K562 (cell line): ENCODE data around the gene AFF2. TPM values are rescaled to one million over a fixed set of nuclear protein-coding genes. Genes with fewer than 3 reads are reported as not detected.

Source experiments
- ATAC-seq: fragments of 200-7000 bp; cut with Tn5 transposase; 3 replicates; pipeline ENCODE4 v1.9.1; 2020; ENCODE audit warnings: moderate library complexity
- BruUV-seq: library from RNA; stranded (reverse); fragments of 400-500 nt; replicated peaks from 2 replicates; lab custom pipeline; 2021; lab: Mats Ljungman, UMichigan
- CTCF ChIA-PET: fragments of 300-600 bp; formaldehyde crosslinking; extraction: SDS; loops from one replicate; lab custom pipeline; 2021; ENCODE audit warnings: low intra/inter-chr PET ratio; lab: Yijun Ruan, JAX
- POLR2A ChIA-PET: fragments of 300-600, 350-650 bp; sonication (Branson Sonifier 250); formaldehyde crosslinking; extraction: SDS; loops from one replicate; lab custom pipeline; 2021; ENCODE audit warnings: antibody characterized with exemption, inconsistent platforms; lab: Yijun Ruan, JAX
- DNase-seq, 4 experiments: peaks; one replicate each; pipeline versions ENCODE4 v3.0.0 to v3.0.0-alpha.2; 2011 to 2018; ENCODE audit warnings: low spot score in 3 of 4, mixed read lengths in 3 of 4; ENCODE audit errors: extremely low read depth in 1 of 4
- FAIRE-seq: peaks from 2 replicates; lab custom pipeline; 2011; peaks lifted over from hg19 to GRCh38; lab: Jason Lieb, UNC
- H2AFZ ChIP-seq: 2 replicates; pipeline ENCODE4 v1.6.0; 2011; ENCODE audit warnings: low read depth, low read length, control low read depth, inconsistent platforms
- H3K27ac ChIP-seq: fragments of 200-600 bp; 3 replicates; pipeline ENCODE4 v1.8.0; 2011; ENCODE audit warnings: low read depth, mild to moderate bottlenecking, control low read depth, inconsistent platforms, low read length, moderate library complexity, mixed read lengths; ENCODE audit errors: extremely low read depth
- H3K27me3 ChIP-seq, 2 experiments: fragments of 300-600 bp in 1 of 2; 2 replicates in 1 of 2; 3 replicates in 1 of 2; pipeline versions ENCODE4 v1.6.0 to v1.8.0; 2011; ENCODE audit warnings: inconsistent platforms in 2 of 2, low read length in 2 of 2, mild to moderate bottlenecking in 1 of 2, mixed read lengths in 1 of 2, moderate library complexity in 1 of 2; ENCODE audit not compliant: control insufficient read depth in 2 of 2, insufficient read depth in 2 of 2
- H3K36me3 ChIP-seq: fragments of 300-600 bp; 3 replicates; pipeline ENCODE4 v1.8.0; 2011; ENCODE audit warnings: mild to moderate bottlenecking, low read length, inconsistent platforms; ENCODE audit not compliant: control insufficient read depth, insufficient read depth
- H3K4me1 ChIP-seq, 2 experiments: fragments of 200-600 bp in 1 of 2; replicated peaks in 1 of 2; 2 replicates in 1 of 2; 3 replicates in 1 of 2; pipeline versions ENCODE4 v1.5.1 to v1.8.0; 2011; ENCODE audit warnings: inconsistent platforms in 2 of 2, low read length in 2 of 2, mild to moderate bottlenecking in 1 of 2, mixed read lengths in 1 of 2, moderate library complexity in 1 of 2; ENCODE audit not compliant: control insufficient read depth in 2 of 2, insufficient read depth in 2 of 2
- H3K4me2 ChIP-seq: 2 replicates; pipeline ENCODE4 v1.6.1; 2011; ENCODE audit warnings: low read length, control low read depth, inconsistent platforms, mixed read lengths; ENCODE audit not compliant: insufficient read depth
- H3K4me3 ChIP-seq: fragments of 200-600 bp; sonication (generic), shearing (Covaris generic); 2 replicates; pipeline ENCODE4 v1.5.1; 2016; ENCODE audit warnings: control low read depth, inconsistent platforms
- H3K79me2 ChIP-seq: fragments of 200-600 bp; 3 replicates; pipeline ENCODE4 v1.8.0; 2011; ENCODE audit warnings: low read length, inconsistent platforms; ENCODE audit not compliant: control insufficient read depth, insufficient read depth
- H3K9ac ChIP-seq, 2 experiments: 2 replicates each; pipeline versions ENCODE4 v1.6.0 to v1.6.1; 2011; ENCODE audit warnings: low read depth in 2 of 2, low read length in 2 of 2, control low read depth in 1 of 2, inconsistent platforms in 1 of 2, mild to moderate bottlenecking in 1 of 2, mixed read lengths in 1 of 2; ENCODE audit not compliant: insufficient read depth in 1 of 2
- H3K9me1 ChIP-seq: one replicate; pipeline ENCODE4 v1.6.0; 2011; ENCODE audit warnings: inconsistent platforms, mild to moderate bottlenecking, low read length, moderate library complexity; ENCODE audit not compliant: control insufficient read depth, insufficient read depth
- H3K9me3 ChIP-seq: replicated peaks from 2 replicates; pipeline ENCODE4 v1.5.1; 2011; ENCODE audit warnings: low read depth, low read length, inconsistent platforms; ENCODE audit not compliant: control insufficient read depth, insufficient read depth
- H4K20me1 ChIP-seq: replicated peaks from 2 replicates; pipeline ENCODE4 v1.6.1; 2011; ENCODE audit warnings: low read length, inconsistent platforms, mixed read lengths; ENCODE audit not compliant: control insufficient read depth, insufficient read depth
- ATF6 ChIP-seq: sonication (generic); formaldehyde crosslinking; IDR thresholded peaks from 2 replicates; pipeline ENCODE4 v1.4.0; 2020; ENCODE audit warnings: mild to moderate bottlenecking, missing genetic modification reagents
- CGGBP1 ChIP-seq: fragments of 250-450 bp; sonication (Bioruptor Pico); IDR thresholded peaks from 2 replicates; pipeline ENCODE4 v1.9.0; 2021; ENCODE audit warnings: mild to moderate bottlenecking
- E2F5 ChIP-seq: sonication (generic); formaldehyde crosslinking; IDR thresholded peaks from 2 replicates; pipeline ENCODE4 v1.8.0; 2022; ENCODE audit warnings: mild to moderate bottlenecking, missing genetic modification reagents
- ESRRB ChIP-seq: fragments of 250-450 bp; sonication (Bioruptor Pico); IDR thresholded peaks from 2 replicates; pipeline ENCODE4 v1.5.0; 2020; ENCODE audit warnings: mild to moderate bottlenecking, moderate library complexity, borderline replicate concordance
- FOXM1 ChIP-seq, 2 experiments: fragments of 450-650 bp in 1 of 2; sonication (generic) in 1 of 2; formaldehyde crosslinking in 1 of 2; IDR thresholded peaks; 2 replicates each; pipeline versions ENCODE4 v1.6.1 to v1.9.0; 2017 to 2022; ENCODE audit warnings: low read depth in 2 of 2, mild to moderate bottlenecking in 2 of 2, missing genetic modification reagents in 1 of 2, moderate library complexity in 1 of 2
- ILF3 ChIP-seq: fragments of 450-650 bp; IDR thresholded peaks from 2 replicates; pipeline ENCODE4 v1.6.1; 2018; ENCODE audit warnings: antibody characterized with exemption, mild to moderate bottlenecking, moderate library complexity, borderline replicate concordance
- JUNB ChIP-seq: fragments of 450-650 bp; formaldehyde crosslinking; conservative IDR thresholded peaks from 2 replicates; pipeline ENCODE4 v1.4.0; 2020; ENCODE audit warnings: mild to moderate bottlenecking
- PHF20 ChIP-seq: fragments of 450-650 bp; IDR thresholded peaks from 2 replicates; pipeline ENCODE4 v1.6.1; 2018; ENCODE audit not compliant: partially characterized antibody
- POLR3G ChIP-seq: IDR thresholded peaks from 2 replicates; pipeline ENCODE4 v1.6.1; 2011; ENCODE audit not compliant: insufficient read length, insufficient replicate concordance; ENCODE audit errors: extremely low read depth
- SMARCE1 ChIP-seq: fragments of 450-650 bp; IDR thresholded peaks from 2 replicates; pipeline ENCODE4 v1.7.1; 2016; ENCODE audit warnings: mild to moderate bottlenecking
- SMC3 ChIP-seq: conservative IDR thresholded peaks from 2 replicates; pipeline ENCODE4 v1.6.1; 2011; ENCODE audit warnings: low read depth, low read length, improper control_type of control experiment; ENCODE audit not compliant: insufficient read depth
- STAT5A ChIP-seq: IDR thresholded peaks from 2 replicates; pipeline ENCODE4 v1.6.1; 2012; ENCODE audit warnings: low read length, inconsistent platforms, borderline replicate concordance
- TEAD1 ChIP-seq, 2 experiments: fragments of 450-650 bp in 1 of 2; sonication (generic) in 1 of 2; formaldehyde crosslinking; IDR thresholded peaks; 2 replicates each; pipeline versions ENCODE4 v1.4.0 to v1.8.0; 2020 to 2022; ENCODE audit warnings: mild to moderate bottlenecking in 2 of 2, missing genetic modification reagents in 1 of 2
- ZNF584 ChIP-seq: fragments of 200-800 bp; sonication (Bioruptor generic); IDR thresholded peaks from 2 replicates; pipeline ENCODE4 v1.6.1; 2016; ENCODE audit warnings: low read depth, mild to moderate bottlenecking, missing genetic modification characterization, missing compliant biosample characterization
- WGBS: fragments of 100-300 bp; shearing (Covaris generic); methylation state at CpG from one replicate; pipeline ENCODE4 v1.1.6; 2016; ENCODE audit warnings: low coverage, mixed read lengths; ENCODE audit not compliant: insufficient coverage; ENCODE audit errors: missing lambda C conversion rate; 5-methylcytosine and 5-hydroxymethylcytosine counted together
- in situ Hi-C: fragments of 300-500 bp; cut with MboI; formaldehyde crosslinking; loops from 4 replicates; pipeline ENCODE4 v1.15.0; 2018; ENCODE audit warnings: inconsistent platforms, mixed read lengths
- intact Hi-C: fragments of 100-400 bp; cut with micrococcal nuclease; formaldehyde crosslinking; loops from 2 replicates; pipeline ENCODE4 v1.14.2; 2022
- polyA plus RNA-seq, 8 experiments: library from polyadenylated mRNA; depleted of rRNA in 4 of 8; stranded (reverse) in 5 of 8; unstranded in 3 of 8; fragments of >200 nt; fragmentation: Nextera tagmentation in 2 of 8; fragmentation: Illumina TruSeq in 1 of 8; extraction: Ambion mirVana in 2 of 8; extraction: Trizol in 1 of 8; gene quantifications; 2 replicates each; pipeline versions ENCODE4 v1.2.1 to v1.2.3, GENCODE V29; 2011 to 2014; ENCODE audit warnings: inconsistent platforms in 1 of 8, missing spikeins in 1 of 8
- total RNA-seq, 7 experiments: library from RNA; depleted of rRNA in 6 of 7; stranded (reverse); fragments of >200 nt in 6 of 7; fragmentation: Illumina TruSeq in 2 of 7; extraction: Trizol in 2 of 7; gene quantifications; 2 replicates each; pipeline versions ENCODE4 v1.2.1 to v1.2.3, GENCODE V29; 2011 to 2021; ENCODE audit warnings: low replicate concordance in 1 of 7

The AFF2 gene
- total and polyA plus RNA-seq, 9 of the 15 experiments (the other 6 are each of a cell fraction or from before 2014, with no cell fraction given) = 0.01 to 0.20 (median 0.07) TPM

GRCh38 chrX:148774276-148774675 is 273.9 kb downstream of the AFF2 start (continued):
- no peak for TF ChIP-seq CGGBP1 (CRISPR knock-in tag)

GRCh38 chrX:148784137-148784536 is 283.7 kb downstream of the AFF2 start:
- BruUV-seq = no TSS peak
- no peaks in the 10 kb centered on the region for H3K27me3 ChIP-seq
- no peak for ATAC-seq
- no peaks in the 10 kb centered on the region for H3K9me3 ChIP-seq
- in situ Hi-C loops = no loop called here
- H4K20me1 ChIP-seq = no peaks in the 10 kb centered on the region
- CTCF ChIA-PET = no interaction called here
- no peaks in the 10 kb centered on the region for H3K9me1 ChIP-seq
- H3K27ac ChIP-seq = no peak overlapping the region
- H3K4me2 ChIP-seq = no peak overlapping the region
- H3K79me2 ChIP-seq = no peaks in the 10 kb centered on the region
- intact Hi-C loops = no loop called here
- POLR2A ChIA-PET = no interaction called here
- H3K36me3 ChIP-seq = no peaks in the 10 kb centered on the region
- H2AFZ ChIP-seq = no peak overlapping the region
- whole genome bisulfite sequencing = 0% methylated on average over 2 of the region's 2 CpGs
- no peak overlapping the region for H3K9ac ChIP-seq
- TF ChIP-seq ZNF584 (CRISPR knock-in tag) (no peak), PHF20 (no peak), ESRRB (no peak), POLR3G (no peak), JUNB (CRISPR knock-in tag) (no peak), E2F5 (no peak), TEAD1 (CRISPR knock-in tag; IDR thresholded peaks at IDR 0.05) (no peak), FOXM1 (IDR thresholded peaks at IDR 0.05; ENCODE audit: low read depth) (no peak), FOXM1 (CRISPR knock-in tag; IDR thresholded peaks at IDR 0.05; ENCODE audit: low read depth) (no peak), ILF3 (no peak), SMC3 (no peak), ATF6 (no peak), STAT5A (no peak), SMARCE1 (no peak)
- H3K4me1 ChIP-seq = no peaks in the 10 kb centered on the region
- no peak overlapping the region for H3K4me3 ChIP-seq
- DNase-seq = no peak
- no peak for FAIRE-seq
